Activated naive CD8-positive, alpha-beta T cell (primary cell): ENCODE data around the gene CYYR1.
"Not testable (repeated sequence)": the region's sequence is repeated elsewhere in the genome, so short reads cannot be mapped to it uniquely, and the experiment has no call there.

ENCODE experiments used
- H3K27ac Mint-ChIP-seq: one replicate; pipeline ENCODE4 v1.8.0; 2021; ENCODE audit warnings: mixed read lengths
- H3K27me3 Mint-ChIP-seq: one replicate; pipeline ENCODE4 v1.8.0; 2021; ENCODE audit warnings: mixed read lengths
- H3K36me3 Mint-ChIP-seq: one replicate; pipeline ENCODE4 v1.8.0; 2021; ENCODE audit warnings: mixed read lengths
- H3K4me1 Mint-ChIP-seq: one replicate; pipeline ENCODE4 v1.8.0; 2021; ENCODE audit warnings: low read depth, mixed read lengths
- H3K4me3 Mint-ChIP-seq: one replicate; pipeline ENCODE4 v1.8.0; 2021; ENCODE audit warnings: mild to moderate bottlenecking, mixed read lengths
- H3K9me3 Mint-ChIP-seq: one replicate; pipeline ENCODE4 v1.8.0; 2021; ENCODE audit warnings: low read depth, mixed read lengths

CYYR1 gene

DNA sequence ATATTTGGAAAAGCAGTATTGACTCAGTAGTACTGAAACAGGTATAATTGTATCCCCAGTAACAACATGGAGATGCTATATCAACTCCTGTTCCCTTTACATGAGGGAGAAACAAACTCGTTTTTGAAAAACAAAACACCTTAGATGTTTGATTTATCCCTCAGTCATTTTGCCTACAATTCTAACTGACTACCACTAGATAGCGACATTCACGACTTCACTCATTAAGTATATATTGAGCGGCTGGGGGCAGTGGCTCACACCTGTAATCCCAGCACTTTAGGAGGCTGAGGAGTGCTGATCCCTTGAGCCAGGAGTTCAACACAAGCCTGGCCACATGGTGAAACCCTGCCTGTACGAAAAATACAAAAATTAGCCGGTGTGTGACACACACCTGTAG, 83.3 kb downstream of the CYYR1 start:
- no peaks in the 10 kb centered on the region for H3K9me3 Mint-ChIP-seq
- H3K27me3 Mint-ChIP-seq = peaks cover 3% of the 10 kb centered on the region
- H3K4me1 Mint-ChIP-seq = no peaks in the 10 kb centered on the region
- H3K36me3 Mint-ChIP-seq = no peaks in the 10 kb centered on the region
- H3K27ac Mint-ChIP-seq = no peak overlapping the region
- no peak overlapping the region for H3K4me3 Mint-ChIP-seq

DNA sequence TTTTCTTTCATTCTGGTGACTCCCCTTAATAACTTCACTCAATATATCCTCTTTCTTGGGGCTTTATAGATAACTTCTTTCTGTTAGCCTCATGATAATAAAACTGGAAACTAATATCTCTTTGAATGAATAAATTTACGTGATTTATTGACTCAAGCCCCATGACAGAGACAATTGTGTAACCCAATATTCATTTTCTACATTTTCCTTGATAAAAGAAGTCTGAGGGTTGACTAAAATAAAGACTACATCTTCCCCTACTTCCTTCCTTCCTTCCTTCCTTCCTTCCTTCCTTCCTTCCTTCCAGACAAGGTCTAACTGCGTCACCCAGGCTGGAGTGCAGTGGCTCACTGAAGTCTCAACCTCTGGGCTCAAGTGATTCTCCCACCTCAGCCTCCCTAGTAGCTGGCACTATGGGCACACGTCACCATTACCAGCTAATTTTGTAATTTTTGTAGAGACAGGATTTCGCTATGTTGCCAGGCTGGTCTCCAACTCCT, 85.1 kb downstream of the CYYR1 start:
- Mint-ChIP-seq H3K4me1 (no peaks in the 10 kb centered on the region), H3K27ac (no peak overlapping the region), H3K4me3 (no peak overlapping the region), H3K9me3 (no peaks in the 10 kb centered on the region), H3K27me3 (peaks cover 3% of the 10 kb centered on the region), H3K36me3 (no peaks in the 10 kb centered on the region)

DNA sequence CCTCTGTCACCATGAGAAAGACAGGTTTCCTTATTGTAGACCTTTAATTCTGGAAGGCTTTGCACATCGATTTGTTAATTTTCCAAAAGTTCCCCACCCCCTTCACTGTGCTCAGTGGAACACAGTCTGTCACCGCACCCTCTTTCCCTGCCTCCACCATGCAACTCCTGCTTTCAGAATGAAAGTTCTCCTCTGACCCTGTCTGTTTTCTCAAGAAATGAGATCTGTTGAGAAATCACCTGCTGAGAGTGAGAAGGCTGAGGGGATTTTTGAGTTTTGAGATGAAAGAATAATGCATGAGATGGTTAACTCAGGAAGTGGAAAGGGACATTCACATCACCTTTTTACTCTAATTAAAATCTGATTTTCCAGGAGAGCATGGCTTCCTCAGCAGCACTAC, 99.6 kb downstream of the CYYR1 start:
- H3K4me3 Mint-ChIP-seq = no peak overlapping the region
- H3K27ac Mint-ChIP-seq = no peak overlapping the region

DNA sequence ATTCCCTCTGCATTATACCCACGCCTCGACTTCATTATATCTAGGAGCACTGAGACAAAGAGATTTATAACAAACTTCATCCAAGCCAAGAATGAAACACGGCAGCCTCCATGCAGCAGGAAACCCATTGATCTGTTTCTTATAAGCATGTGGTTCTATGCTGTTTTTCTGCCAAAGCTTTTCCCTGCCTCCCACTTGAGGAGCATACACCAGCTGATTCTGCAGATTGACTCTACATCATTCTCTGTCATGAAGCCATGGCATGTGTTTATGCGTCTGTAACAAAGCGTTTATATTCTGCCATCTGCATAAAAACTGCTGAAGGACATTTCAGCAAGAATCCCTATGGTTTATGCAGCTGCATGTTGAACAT, 102.0 kb downstream of the CYYR1 start:
- Mint-ChIP-seq H3K27ac (no peak overlapping the region), H3K36me3 (no peaks in the 10 kb centered on the region), H3K4me3 (no peak overlapping the region), H3K4me1 (no peaks in the 10 kb centered on the region), H3K9me3 (no peaks in the 10 kb centered on the region), H3K27me3 (no peaks in the 10 kb centered on the region)

More for the DNA sequence above, 99.6 kb downstream of the CYYR1 start:
- Mint-ChIP-seq H3K36me3 (no peaks in the 10 kb centered on the region), H3K27me3 (no peaks in the 10 kb centered on the region), H3K4me1 (no peaks in the 10 kb centered on the region), H3K9me3 (no peaks in the 10 kb centered on the region)

DNA sequence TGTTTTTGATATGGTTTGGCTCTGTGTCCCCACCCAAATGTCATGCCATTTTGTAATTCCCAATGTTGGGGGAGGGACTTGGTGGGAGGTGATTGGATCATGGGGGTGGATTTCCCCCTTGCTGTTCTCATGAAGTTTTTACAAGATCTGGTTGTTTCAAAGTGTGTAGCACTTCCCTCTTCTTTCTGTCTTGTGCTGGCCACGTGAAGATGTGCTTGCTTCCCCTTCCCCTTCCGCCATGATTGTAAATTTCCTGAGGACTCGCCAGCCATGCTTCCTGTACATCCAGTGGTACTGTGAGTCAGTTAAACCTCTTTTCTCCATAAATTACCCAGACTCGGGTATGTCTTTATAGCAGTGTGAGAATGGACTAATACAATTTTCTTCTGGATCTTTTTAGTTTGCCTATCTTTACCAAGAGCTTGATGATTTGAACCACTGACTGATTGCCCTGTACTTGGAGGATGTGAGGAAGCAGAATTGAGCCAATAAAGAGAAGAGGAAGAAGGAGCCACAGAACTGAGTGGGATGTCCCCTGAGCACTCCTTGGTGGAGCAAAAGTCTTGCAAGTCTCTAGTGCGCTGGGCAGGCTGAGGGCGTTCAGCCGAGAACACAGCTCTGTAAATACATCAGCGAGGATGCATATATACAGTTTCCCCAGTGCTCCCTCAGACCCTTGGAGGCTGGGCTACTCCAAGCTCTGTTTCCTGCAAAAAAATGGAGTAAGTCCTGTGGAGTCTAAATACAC, 102.6 kb downstream of the CYYR1 start:
- no peaks in the 10 kb centered on the region for H3K9me3 Mint-ChIP-seq
- H3K27me3 Mint-ChIP-seq = no peaks in the 10 kb centered on the region
- no peak overlapping the region for H3K4me3 Mint-ChIP-seq
- no peak overlapping the region for H3K27ac Mint-ChIP-seq
- H3K36me3 Mint-ChIP-seq = no peaks in the 10 kb centered on the region
- H3K4me1 Mint-ChIP-seq = no peaks in the 10 kb centered on the region

DNA sequence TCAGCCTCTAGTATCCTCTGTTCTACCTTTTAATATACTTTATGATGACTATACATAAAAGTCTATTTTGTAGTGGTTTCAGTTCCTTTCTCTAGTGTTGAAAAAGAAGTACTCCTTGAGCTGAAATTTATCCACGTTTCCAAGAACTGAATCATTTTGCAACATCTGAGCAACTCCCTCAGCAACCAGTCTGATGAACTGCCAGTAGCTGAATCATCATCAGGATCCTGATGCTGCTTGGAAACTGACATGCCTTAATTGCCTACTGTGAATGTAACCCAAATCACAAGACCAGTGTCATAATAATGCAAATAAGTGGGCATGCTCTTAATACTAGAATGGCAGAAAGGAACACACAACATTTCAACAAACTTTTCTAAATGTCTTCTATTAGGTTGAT, 103.3 kb downstream of the CYYR1 start:
- Mint-ChIP-seq H3K9me3 (no peaks in the 10 kb centered on the region), H3K4me3 (no peak overlapping the region), H3K4me1 (no peaks in the 10 kb centered on the region), H3K27ac (no peak overlapping the region), H3K27me3 (no peaks in the 10 kb centered on the region), H3K36me3 (no peaks in the 10 kb centered on the region)

DNA sequence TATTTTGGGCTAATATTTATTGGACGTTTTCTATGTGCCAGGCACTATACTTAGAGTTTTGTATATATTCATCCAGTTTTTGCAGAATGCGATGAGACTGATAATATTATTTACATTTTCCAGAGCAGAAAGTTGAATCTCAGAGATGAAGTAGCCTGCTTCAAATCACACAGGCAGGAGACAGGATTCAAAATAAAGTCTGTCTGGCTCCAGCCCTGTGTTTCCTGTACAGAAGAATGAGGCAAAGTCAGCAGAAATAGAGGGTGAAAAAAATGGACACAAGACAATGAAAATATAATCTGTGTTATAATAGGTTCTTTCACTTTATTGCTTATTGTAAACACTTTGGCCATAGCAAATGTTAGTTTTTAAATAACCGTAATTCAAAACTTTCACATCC, 107.2 kb downstream of the CYYR1 start:
- Mint-ChIP-seq H3K9me3 (no peaks in the 10 kb centered on the region), H3K27me3 (peaks cover 4% of the 10 kb centered on the region), H3K4me1 (no peaks in the 10 kb centered on the region), H3K27ac (no peak overlapping the region), H3K4me3 (no peak overlapping the region), H3K36me3 (no peaks in the 10 kb centered on the region)

DNA sequence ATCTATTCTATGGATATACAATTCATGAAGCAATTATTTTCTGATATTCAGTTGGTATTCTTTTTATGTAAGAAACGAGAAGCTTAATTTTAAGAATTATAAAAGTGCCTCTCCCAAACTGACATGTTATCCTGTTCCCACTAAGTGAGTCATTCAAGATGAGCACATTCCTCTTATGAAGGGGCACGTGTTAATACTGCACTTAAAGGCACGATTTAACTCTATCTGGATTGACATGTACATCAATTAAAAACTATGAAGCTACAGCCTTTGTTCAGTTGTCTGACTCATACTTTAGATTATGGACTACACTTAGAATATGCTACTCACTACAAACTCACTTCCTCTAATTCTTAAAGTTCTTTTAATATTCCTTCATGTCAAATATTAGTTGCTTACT, 111.6 kb downstream of the CYYR1 start:
- Mint-ChIP-seq H3K4me1 (no peaks in the 10 kb centered on the region), H3K36me3 (no peaks in the 10 kb centered on the region), H3K9me3 (peaks cover 3% of the 10 kb centered on the region), H3K27me3 (peaks cover 4% of the 10 kb centered on the region), H3K4me3 (no peak overlapping the region), H3K27ac (no peak overlapping the region)

DNA sequence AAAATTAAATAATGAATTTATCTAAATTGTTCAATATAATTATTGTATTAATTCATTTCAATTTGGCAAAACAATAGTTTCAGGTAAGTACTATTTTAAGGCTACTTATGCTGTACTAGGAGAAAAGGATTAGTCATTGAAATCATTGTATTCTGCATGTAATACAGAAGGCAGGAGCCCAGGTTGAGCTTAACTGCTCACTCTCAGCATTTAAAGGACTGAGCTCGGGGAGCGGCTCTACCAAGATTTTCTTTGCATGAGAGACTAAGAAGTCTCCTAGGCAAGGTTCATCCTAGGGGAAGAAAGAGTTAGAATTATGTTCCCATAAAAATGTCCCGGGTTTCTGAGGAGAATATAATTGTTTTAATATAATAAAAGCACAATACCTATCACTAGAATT, 112.5 kb downstream of the CYYR1 start:
- Mint-ChIP-seq H3K4me3 (no peak overlapping the region), H3K4me1 (no peaks in the 10 kb centered on the region), H3K27me3 (peaks cover 4% of the 10 kb centered on the region), H3K27ac (no peak overlapping the region), H3K9me3 (peaks cover 3% of the 10 kb centered on the region), H3K36me3 (no peaks in the 10 kb centered on the region)

DNA sequence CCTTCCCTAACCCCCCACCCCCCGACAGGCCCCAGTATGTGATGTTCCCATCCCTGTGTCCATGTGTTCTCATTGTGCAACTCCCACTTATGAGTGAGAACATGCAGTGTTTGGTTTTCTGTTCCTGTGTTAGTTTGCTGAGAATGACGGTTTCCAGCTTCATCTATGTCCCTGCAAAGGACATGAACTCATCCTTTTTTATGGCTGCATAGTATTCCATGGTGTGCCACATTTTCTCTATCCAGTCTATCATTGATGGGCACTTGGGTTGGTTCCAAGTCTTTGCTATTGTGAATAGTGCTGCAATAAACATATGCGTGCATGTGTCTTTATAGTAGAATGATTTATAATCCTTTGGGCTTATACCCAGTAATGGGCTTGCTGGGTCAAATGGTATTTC, 114.2 kb downstream of the CYYR1 start:
- H3K27ac Mint-ChIP-seq, H3K9me3 Mint-ChIP-seq, H3K4me1 Mint-ChIP-seq, H3K36me3 Mint-ChIP-seq, H3K4me3 Mint-ChIP-seq, H3K27me3 Mint-ChIP-seq: not testable (repeated sequence)

DNA sequence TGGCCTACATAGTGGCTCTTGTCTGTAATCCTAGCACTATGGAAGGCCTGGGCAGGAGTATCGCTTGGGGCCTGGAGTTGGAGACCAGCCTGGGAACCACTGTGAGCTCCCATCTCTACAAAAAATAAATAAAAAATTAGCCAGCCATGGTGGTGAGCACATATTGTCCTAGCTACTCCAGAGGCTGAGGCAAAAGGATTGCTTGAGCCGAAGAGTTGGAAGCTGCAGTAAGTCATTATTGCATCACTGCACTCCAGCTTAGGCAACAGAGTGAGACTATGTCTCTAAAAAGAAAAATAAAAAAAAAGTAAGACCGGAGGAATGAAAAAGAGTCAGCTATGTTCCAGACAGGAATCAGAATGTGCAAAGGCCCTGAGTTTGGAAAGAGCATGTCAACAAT, 115.3 kb downstream of the CYYR1 start:
- Mint-ChIP-seq H3K9me3 (peaks cover 3% of the 10 kb centered on the region), H3K27ac (no peak overlapping the region), H3K4me1 (no peaks in the 10 kb centered on the region), H3K36me3 (no peaks in the 10 kb centered on the region), H3K4me3 (no peak overlapping the region), H3K27me3 (peaks cover 4% of the 10 kb centered on the region)

DNA sequence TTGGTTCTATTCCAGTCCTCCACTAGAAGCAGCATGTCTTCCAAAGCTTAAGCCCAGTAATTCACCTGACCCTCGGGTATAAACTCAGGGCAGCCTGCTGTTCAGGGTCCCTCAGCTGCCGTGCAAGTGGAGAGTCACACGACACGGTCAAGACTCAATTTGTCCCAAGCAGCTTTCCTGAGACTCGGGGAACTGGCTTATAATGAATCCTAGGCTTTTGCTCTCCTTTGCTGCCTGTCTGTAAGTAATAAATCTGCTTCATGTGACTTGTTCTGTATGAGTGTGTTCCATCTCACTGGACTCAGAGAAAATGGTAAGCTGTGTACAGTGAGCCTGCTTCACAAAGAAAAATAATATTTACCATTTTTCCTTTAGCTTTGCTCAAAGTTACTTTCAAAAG, 119.8 kb downstream of the CYYR1 start:
- Mint-ChIP-seq H3K9me3 (no peaks in the 10 kb centered on the region), H3K27ac (no peak overlapping the region), H3K4me1 (no peaks in the 10 kb centered on the region), H3K27me3 (no peaks in the 10 kb centered on the region), H3K4me3 (no peak overlapping the region), H3K36me3 (no peaks in the 10 kb centered on the region)

DNA sequence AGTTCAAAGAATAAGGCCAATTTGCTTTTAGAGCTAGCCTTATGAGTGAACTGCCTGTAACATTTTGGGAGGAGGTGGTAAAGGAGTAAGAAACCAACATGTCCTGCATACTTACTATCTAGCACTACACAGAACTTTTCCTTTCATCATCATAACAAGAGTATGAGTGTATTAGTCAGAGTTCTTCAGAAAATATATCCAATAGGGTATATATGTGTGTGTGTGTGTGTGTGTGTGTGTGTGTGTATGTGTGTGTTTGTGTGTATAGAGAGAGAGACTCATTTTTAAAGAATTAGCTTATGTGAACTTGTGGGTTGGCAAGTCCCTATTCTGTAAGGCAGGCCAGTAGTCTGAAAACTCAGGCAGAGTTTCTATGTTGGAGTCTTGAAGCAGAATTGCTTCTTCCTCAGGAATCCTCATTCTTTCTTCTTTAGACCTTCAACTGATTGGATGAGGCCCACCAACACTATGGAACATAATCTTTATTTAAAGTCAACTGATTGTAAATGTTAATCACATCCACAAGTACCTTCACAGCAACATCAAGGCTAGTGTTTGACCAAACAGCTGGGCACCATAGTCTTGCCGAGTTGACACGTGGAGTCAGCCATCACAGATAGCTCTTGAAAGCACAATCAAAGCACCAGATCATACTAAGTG, 121.9 kb downstream of the CYYR1 start:
- Mint-ChIP-seq H3K27me3 (no peaks in the 10 kb centered on the region), H3K27ac (no peak overlapping the region), H3K9me3 (no peaks in the 10 kb centered on the region), H3K4me1 (no peaks in the 10 kb centered on the region), H3K4me3 (no peak overlapping the region), H3K36me3 (no peaks in the 10 kb centered on the region)

DNA sequence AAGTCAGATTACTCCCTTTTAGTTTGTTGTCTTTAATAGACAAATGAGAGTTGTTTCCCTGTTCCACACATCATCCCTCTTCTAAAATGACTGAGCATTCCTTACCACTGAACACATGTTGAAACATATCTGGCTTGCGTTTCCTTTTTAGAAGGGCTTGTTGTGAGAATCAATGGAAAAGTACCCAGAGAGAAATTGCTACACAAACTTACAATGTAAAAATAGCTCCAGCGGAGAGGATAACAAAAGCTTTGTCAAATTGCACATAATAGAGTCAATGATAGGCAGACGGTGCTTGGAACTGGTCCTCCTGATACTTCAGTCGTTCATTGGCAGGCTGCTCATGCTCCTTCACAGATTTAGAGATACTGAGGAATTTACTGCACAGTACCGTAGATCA, 123.9 kb downstream of the CYYR1 start:
- H3K36me3 Mint-ChIP-seq = no peaks in the 10 kb centered on the region
- H3K4me1 Mint-ChIP-seq = no peaks in the 10 kb centered on the region
- H3K27me3 Mint-ChIP-seq = no peaks in the 10 kb centered on the region
- H3K27ac Mint-ChIP-seq = no peak overlapping the region
- no peak overlapping the region for H3K4me3 Mint-ChIP-seq
- H3K9me3 Mint-ChIP-seq = no peaks in the 10 kb centered on the region

DNA sequence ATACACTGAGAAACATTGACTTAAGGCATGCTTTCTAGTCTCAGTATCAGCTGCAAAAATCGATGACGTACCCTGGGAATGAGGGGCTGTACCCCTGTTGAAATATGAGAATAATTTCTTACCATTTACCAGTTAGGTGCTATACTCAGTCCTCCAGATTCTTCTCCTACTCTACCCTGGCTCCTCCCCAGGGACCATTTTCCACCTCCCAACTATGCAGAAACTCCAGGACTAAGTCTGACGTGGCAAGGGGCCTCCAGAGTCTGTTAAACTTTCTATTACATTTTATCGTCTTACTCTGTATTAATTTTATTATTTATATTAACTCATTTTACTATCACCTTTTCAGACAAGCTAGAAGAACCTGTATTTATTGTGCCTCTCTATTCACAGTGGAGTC, 124.3 kb downstream of the CYYR1 start:
- no peaks in the 10 kb centered on the region for H3K9me3 Mint-ChIP-seq
- no peak overlapping the region for H3K4me3 Mint-ChIP-seq
- H3K27ac Mint-ChIP-seq = no peak overlapping the region
- H3K27me3 Mint-ChIP-seq = no peaks in the 10 kb centered on the region
- no peaks in the 10 kb centered on the region for H3K36me3 Mint-ChIP-seq
- no peaks in the 10 kb centered on the region for H3K4me1 Mint-ChIP-seq

DNA sequence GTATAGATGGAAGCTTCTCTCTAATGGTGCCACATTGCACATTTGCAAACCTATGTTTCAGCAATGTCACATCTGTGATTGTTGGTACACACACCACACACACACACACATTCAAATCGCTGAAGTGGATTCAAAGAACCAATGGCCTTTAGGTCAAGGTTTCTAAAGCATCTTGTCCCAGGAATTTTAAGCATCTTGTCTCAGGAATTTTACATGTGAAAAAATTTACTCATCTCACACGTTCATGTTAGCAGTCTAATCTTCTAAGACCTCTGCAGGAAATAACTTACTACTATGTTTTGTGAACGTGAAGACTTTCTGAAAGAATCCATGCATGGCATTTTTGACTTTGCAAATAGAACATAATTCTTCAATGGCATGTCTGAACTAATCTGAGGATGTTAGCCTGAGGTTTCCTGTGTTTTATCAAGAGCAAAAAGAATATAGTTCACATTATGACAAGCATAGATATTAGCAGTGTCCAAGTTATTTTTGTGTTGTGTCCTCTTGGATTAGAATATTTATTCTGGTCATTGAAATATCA, 125.1 kb downstream of the CYYR1 start:
- no peaks in the 10 kb centered on the region for H3K27me3 Mint-ChIP-seq
- no peaks in the 10 kb centered on the region for H3K9me3 Mint-ChIP-seq
- H3K4me3 Mint-ChIP-seq = no peak overlapping the region
- no peak overlapping the region for H3K27ac Mint-ChIP-seq
- no peaks in the 10 kb centered on the region for H3K4me1 Mint-ChIP-seq
- no peaks in the 10 kb centered on the region for H3K36me3 Mint-ChIP-seq
